IMR-90 (cell line): ENCODE results near the gene ALKAL2. TPM values are rescaled to one million over a fixed set of nuclear protein-coding genes. Genes with fewer than 3 reads are reported as not detected.

Experiments
- ATAC-seq: fragments of 200-7000 bp; cut with Tn5 transposase; 2 replicates; pipeline ENCODE4 v1.9.1; 2020; ENCODE audit warnings: low read depth, mild to moderate bottlenecking, moderate library complexity
- BruUV-seq: library from RNA; stranded (reverse); fragments of 400-500 nt; replicated peaks from 2 replicates; lab custom pipeline; 2021; lab: Mats Ljungman, UMichigan
- CTCF ChIA-PET: fragments of 300-600 bp; formaldehyde crosslinking; extraction: SDS; loops from one replicate; lab custom pipeline; 2021; ENCODE audit warnings: antibody characterized with exemption; lab: Yijun Ruan, JAX
- POLR2A ChIA-PET: fragments of 300-600 bp; sonication (Branson Sonifier 250); formaldehyde crosslinking; loops from one replicate; lab custom pipeline; 2022; ENCODE audit warnings: antibody characterized with exemption; ENCODE audit not compliant: unreplicated experiment; lab: Charles Lee
- DNase-seq: peaks from one replicate; pipeline ENCODE4 v3.0.0; 2013
- H2AFZ ChIP-seq: replicated peaks from 2 replicates; pipeline ENCODE3; 2013; ENCODE audit warnings: low read length, mild to moderate bottlenecking; ENCODE audit not compliant: poor library complexity
- H2AK5ac ChIP-seq: 2 replicates; pipeline ENCODE4 v1.6.1; 2013; ENCODE audit warnings: low read depth, low read length, inconsistent platforms
- H2AK9ac ChIP-seq: replicated peaks from 2 replicates; pipeline ENCODE3; 2013; ENCODE audit warnings: mild to moderate bottlenecking, low read depth, low read length, moderate library complexity; ENCODE audit not compliant: poor library complexity
- H2BK120ac ChIP-seq: 2 replicates; pipeline ENCODE4 v1.6.1; 2013; ENCODE audit warnings: low read depth, low read length, inconsistent platforms
- H2BK15ac ChIP-seq: 3 replicates; pipeline ENCODE4 v1.6.1; 2013; ENCODE audit warnings: low read depth, low read length, inconsistent platforms
- H2BK20ac ChIP-seq: 2 replicates; pipeline ENCODE4 v1.6.1; 2013; ENCODE audit warnings: low read depth, mild to moderate bottlenecking, inconsistent platforms, low read length, moderate library complexity
- H2BK5ac ChIP-seq: 2 replicates; pipeline ENCODE4 v1.6.1; 2013; ENCODE audit warnings: mild to moderate bottlenecking, low read depth, low read length, inconsistent platforms; ENCODE audit not compliant: poor library complexity, severe bottlenecking
- H3K14ac ChIP-seq: replicated peaks from 2 replicates; pipeline ENCODE4 v1.6.1; 2013; ENCODE audit warnings: low read depth, low read length, inconsistent platforms
- H3K18ac ChIP-seq: 2 replicates; pipeline ENCODE4 v1.6.1; 2013; ENCODE audit warnings: low read depth, low read length, control low read depth
- H3K23ac ChIP-seq: 2 replicates; pipeline ENCODE4 v1.6.1; 2013; ENCODE audit warnings: low read depth, low read length, inconsistent platforms
- H3K27ac ChIP-seq: 2 replicates; pipeline ENCODE4 v1.5.1; 2013; ENCODE audit warnings: mild to moderate bottlenecking, control low read depth, low read length; ENCODE audit not compliant: insufficient read depth
- H3K27me3 ChIP-seq: 2 replicates; pipeline ENCODE4 v1.6.1; 2013; ENCODE audit warnings: low read length; ENCODE audit not compliant: control insufficient read depth, insufficient read depth
- H3K36me3 ChIP-seq: 2 replicates; pipeline ENCODE4 v1.6.1; 2013; ENCODE audit warnings: low read length, mixed read lengths; ENCODE audit not compliant: control insufficient read depth, insufficient read depth
- H3K4ac ChIP-seq: 2 replicates; pipeline ENCODE4 v1.6.1; 2013; ENCODE audit warnings: low read depth, low read length, inconsistent platforms
- H3K4me1 ChIP-seq: 2 replicates; pipeline ENCODE4 v1.6.1; 2013; ENCODE audit warnings: low read length, mixed read lengths; ENCODE audit not compliant: control insufficient read depth, insufficient read depth
- H3K4me2 ChIP-seq: 2 replicates; pipeline ENCODE4 v1.6.1; 2013; ENCODE audit warnings: low read depth, mild to moderate bottlenecking, control low read depth, low read length, moderate library complexity
- H3K4me3 ChIP-seq: 2 replicates; pipeline ENCODE4 v1.5.1; 2013; ENCODE audit warnings: low read depth, mild to moderate bottlenecking, control low read depth, low read length, moderate library complexity; ENCODE audit not compliant: insufficient read depth
- H3K56ac ChIP-seq: 2 replicates; pipeline ENCODE4 v1.6.1; 2013; ENCODE audit warnings: low read length, inconsistent platforms; ENCODE audit not compliant: insufficient read depth; ENCODE audit errors: extremely low read depth
- H3K79me1 ChIP-seq, 2 experiments: 2 replicates each; pipeline ENCODE4 v1.6.1; 2013; ENCODE audit warnings: low read length in 2 of 2, inconsistent platforms in 1 of 2, low read depth in 1 of 2
- H3K9ac ChIP-seq: 2 replicates; pipeline ENCODE4 v1.6.1; 2013; ENCODE audit warnings: low read depth, low read length, control low read depth
- H3K9me1 ChIP-seq: 2 replicates; pipeline ENCODE4 v1.6.1; 2013; ENCODE audit warnings: low read length, inconsistent platforms; ENCODE audit not compliant: insufficient read depth
- H3K9me3 ChIP-seq: 2 replicates; pipeline ENCODE4 v1.6.1; 2013; ENCODE audit warnings: low read length; ENCODE audit not compliant: control insufficient read depth, insufficient read depth
- H4K20me1 ChIP-seq: 2 replicates; pipeline ENCODE4 v1.6.1; 2013; ENCODE audit warnings: low read length, inconsistent platforms; ENCODE audit not compliant: insufficient read depth
- H4K5ac ChIP-seq: 2 replicates; pipeline ENCODE4 v1.6.1; 2013; ENCODE audit warnings: mild to moderate bottlenecking, low read depth, low read length, control low read depth
- H4K8ac ChIP-seq, 2 experiments: 2 replicates each; pipeline ENCODE4 v1.6.1; 2013; ENCODE audit warnings: low read depth in 2 of 2, low read length in 2 of 2, control low read depth in 1 of 2, inconsistent platforms in 1 of 2
- H4K91ac ChIP-seq: 2 replicates; pipeline ENCODE4 v1.6.1; 2013; ENCODE audit warnings: low read depth, low read length, inconsistent platforms; ENCODE audit not compliant: insufficient read depth
- CEBPB ChIP-seq: IDR thresholded peaks from 2 replicates; pipeline ENCODE4 v1.6.1; 2012; ENCODE audit warnings: low read depth, low read length, improper control_type of control experiment
- CTCF ChIP-seq: conservative IDR thresholded peaks from 2 replicates; pipeline ENCODE4 v1.5.1; 2012; ENCODE audit warnings: mild to moderate bottlenecking, low read depth, low read length, improper control_type of control experiment
- ELK1 ChIP-seq: fragments of 150-350 bp; IDR thresholded peaks from 2 replicates; pipeline ENCODE4 v1.6.1; 2016; ENCODE audit warnings: low read depth, mild to moderate bottlenecking, low read length, moderate library complexity, borderline replicate concordance
- MXI1 ChIP-seq: IDR thresholded peaks from 2 replicates; pipeline ENCODE4 v1.6.1; 2012; ENCODE audit warnings: low read depth, mild to moderate bottlenecking, low read length, moderate library complexity, borderline replicate concordance
- WGBS, 2 experiments: methylation state at CpG; one replicate each; pipeline versions ENCODE4 v1.1.5 to v1.1.7; 2013; ENCODE audit warnings: missing lambda C conversion rate in 2 of 2; ENCODE audit not compliant: insufficient read length in 1 of 2; ENCODE audit errors: extremely low coverage in 2 of 2; 5-methylcytosine and 5-hydroxymethylcytosine counted together
- dilution Hi-C: fragments of 300-500 bp; cut with HindIII; formaldehyde crosslinking; loops from one replicate; pipeline ENCODE4 v1.14.3; 2018; ENCODE audit warnings: low sequenced_read_pairs; ENCODE audit not compliant: unreplicated experiment
- in situ Hi-C: fragments of 300-500 bp; cut with MboI; formaldehyde crosslinking; loops from 3 replicates; pipeline ENCODE4 v1.14.3; 2019; ENCODE audit warnings: low sequenced_read_pairs, inconsistent platforms, mixed read lengths
- intact Hi-C: fragments of 100-400 bp; cut with micrococcal nuclease; formaldehyde crosslinking; loops from 2 replicates; pipeline ENCODE4 v1.10.0; 2022
- polyA plus RNA-seq, 3 experiments: library from polyadenylated mRNA; depleted of rRNA; stranded (reverse); fragments of >200 nt; gene quantifications; 2 replicates each; pipeline ENCODE4 v1.2.3, GENCODE V29; 2012; ENCODE audit warnings: low replicate concordance in 1 of 3
- total RNA-seq: library from RNA; depleted of rRNA; stranded (reverse); fragments of >200 nt; gene quantifications from 2 replicates; pipeline ENCODE4 v1.2.3, GENCODE V29; 2012
- TF ChIP-seq, protein P1 (sequence below): fragments of 150-350 bp; IDR thresholded peaks from 2 replicates; pipeline ENCODE4 v1.6.1; 2017; ENCODE audit warnings: mild to moderate bottlenecking, antibody characterized with exemption, low read length, low read depth

The ALKAL2 gene
- total and polyA plus RNA-seq, 2 of the 4 experiments (the other 2 are of a cell fraction): not detected

- Histone ChIP-seq H3K14ac (no peak overlapping the region), H3K4me3 (no peak overlapping the region), H2BK120ac (no peak overlapping the region), H3K27me3 (peaks cover 24% of the 10 kb centered on the region), H2BK20ac (no peak overlapping the region), H3K9me3 (no peaks in the 10 kb centered on the region), H4K91ac (no peak overlapping the region), H3K18ac (no peak overlapping the region), H2BK15ac (no peak overlapping the region), H3K56ac (no peak overlapping the region), H4K20me1 (no peaks in the 10 kb centered on the region), H3K79me1 (0 out of 4 replicates have a peak, but pooled peaks cover 0 to 4% of the 10 kb centered on the region in 2 experiments), H2AK9ac (no peak overlapping the region), H2AK5ac (no peak overlapping the region), H3K36me3 (peaks cover 12% of the 10 kb centered on the region), H3K27ac (no peak overlapping the region), H3K4me2 (no peak overlapping the region), H3K4me1 (peaks cover 11% of the 10 kb centered on the region), H3K9ac (no peak overlapping the region), H3K4ac (no peak overlapping the region), H3K23ac (no peak overlapping the region), H2BK5ac (no peak overlapping the region), H3K9me1 (peaks cover 9% of the 10 kb centered on the region; the same call in 1 of the 2 replicates), H2AFZ (no peak overlapping the region), H4K8ac (no peak overlapping the region), H4K5ac (no peak overlapping the region)
- BruUV-seq: no TSS peak
- intact Hi-C loops (loop anchor here (2.0 kb wide), 1 partner anchor 25 kb away; no protein-coding TSS in a partner anchor), in situ Hi-C loops (no loop called here), dilution Hi-C loops (no loop called here)
- ATAC-seq (peak; percentile 49), DNase-seq (peak; percentile 84)
- no CpG with 5 or more reads among the region's 1 CpG for WGBS, 2 experiments
- CTCF ChIA-PET: interaction anchor here (1.6 kb wide), 1 partner anchor 12 kb away, joined by 5 read pairs; no protein-coding TSS in a partner anchor
- TF ChIP-seq ELK1 (no peak), CTCF (no peak), MXI1 (no peak), CEBPB (peak; percentile 72)
- TF ChIP-seq, protein P1, sequence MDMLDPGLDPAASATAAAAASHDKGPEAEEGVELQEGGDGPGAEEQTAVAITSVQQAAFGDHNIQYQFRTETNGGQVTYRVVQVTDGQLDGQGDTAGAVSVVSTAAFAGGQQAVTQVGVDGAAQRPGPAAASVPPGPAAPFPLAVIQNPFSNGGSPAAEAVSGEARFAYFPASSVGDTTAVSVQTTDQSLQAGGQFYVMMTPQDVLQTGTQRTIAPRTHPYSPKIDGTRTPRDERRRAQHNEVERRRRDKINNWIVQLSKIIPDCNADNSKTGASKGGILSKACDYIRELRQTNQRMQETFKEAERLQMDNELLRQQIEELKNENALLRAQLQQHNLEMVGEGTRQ: no peak
- POLR2A ChIA-PET: interaction anchor here (0.7 kb wide), 1 partner anchor 21 kb away, joined by 3 read pairs; no protein-coding TSS in a partner anchor
Measured at GRCh38 chr2:285531-285930, 2.4 kb downstream of the ALKAL2 start.
